ACHN (cell line): ENCODE data around the gene EID2B.

ENCODE experiments used
- DNase-seq: peaks from one replicate; pipeline ENCODE4 v3.0.0-alpha.2; 2015
- in situ Hi-C: cut with HindIII; loops from 2 replicates; pipeline ENCODE4 v1.10.0; 2017; ENCODE audit warnings: low sequenced_read_pairs, low pct_ligation_motif_present, low pct_unique_long_range_greater_than_20kb

The EID2B gene

GRCh38 chr19:39532233-39533002, at the start of gene EID2B:
Gene EID2B (minus strand): TSS chr19:39532852. CDS start chr19:39532802, 50 bp downstream.
- in situ Hi-C loops = no loop called here
- peak; percentile 92 for DNase-seq

DNA sequence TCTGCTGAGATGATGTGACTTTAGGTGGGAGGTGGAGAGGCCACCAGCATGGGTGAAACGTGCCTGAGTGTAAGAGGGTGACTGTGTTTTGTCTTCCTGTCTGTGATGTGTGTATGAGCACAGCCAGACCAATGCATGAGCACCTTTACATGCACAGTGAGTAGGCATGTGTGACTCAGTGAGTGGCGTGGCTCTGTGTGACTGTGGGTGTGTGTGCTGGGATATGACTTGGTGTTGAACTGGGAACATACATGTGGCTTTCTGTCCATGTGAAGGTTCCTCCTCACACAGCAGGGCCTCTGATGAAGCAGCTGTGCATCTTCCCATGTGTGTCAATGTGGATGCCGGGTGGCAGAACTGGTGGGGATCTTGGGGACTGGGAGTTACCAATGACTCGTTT, 49.8 kb upstream of the EID2B start:
- in situ Hi-C loops = no loop called here
- DNase-seq = no peak

DNA sequence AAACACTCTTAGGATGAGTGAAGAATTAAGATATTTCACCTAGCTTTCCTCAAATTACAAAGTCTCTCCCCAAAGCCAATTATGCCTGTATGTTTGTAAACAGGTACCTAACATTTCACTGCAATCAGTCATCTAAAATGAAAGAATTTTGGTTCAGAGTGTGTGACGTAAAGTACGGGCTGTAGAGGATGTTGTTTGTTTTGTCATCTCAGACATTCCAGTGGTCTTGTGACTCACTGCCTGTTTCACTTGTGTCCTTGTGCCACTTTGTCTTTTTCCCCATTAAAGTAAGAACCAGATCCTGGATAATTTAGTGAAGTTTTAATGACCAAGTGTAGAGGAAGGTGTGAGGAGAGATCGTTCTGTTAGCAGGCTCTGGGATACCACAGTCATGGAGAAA, 36.0 kb upstream of the EID2B start:
- in situ Hi-C loops = no loop called here
- peak; percentile 3 for DNase-seq

GRCh38 chr19:39566064-39566463, 33.4 kb upstream of the EID2B start:
- no peak for DNase-seq
- in situ Hi-C loops = no loop called here

DNA sequence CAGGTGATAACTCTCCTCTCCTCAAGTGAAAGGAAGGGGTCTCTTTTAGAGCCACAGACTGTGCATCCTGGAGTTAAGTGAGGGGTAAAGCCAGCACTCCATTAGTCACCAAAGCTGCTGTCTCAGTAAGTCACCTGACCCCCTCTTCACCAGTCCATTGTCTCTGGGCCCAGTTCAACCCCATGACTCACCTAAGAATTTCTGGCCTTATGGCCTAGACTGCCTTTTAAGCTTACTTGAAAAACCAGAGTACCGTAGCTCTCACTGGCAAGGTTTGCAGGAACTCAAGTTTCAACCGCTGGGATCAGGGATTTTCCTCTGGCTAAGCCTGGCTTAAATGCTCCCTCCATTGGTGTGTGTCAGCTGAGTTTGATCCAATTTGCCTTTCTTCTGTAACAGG, 30.8 kb upstream of the EID2B start:
- in situ Hi-C loops = no loop called here
- peak; percentile 72 for DNase-seq

DNA sequence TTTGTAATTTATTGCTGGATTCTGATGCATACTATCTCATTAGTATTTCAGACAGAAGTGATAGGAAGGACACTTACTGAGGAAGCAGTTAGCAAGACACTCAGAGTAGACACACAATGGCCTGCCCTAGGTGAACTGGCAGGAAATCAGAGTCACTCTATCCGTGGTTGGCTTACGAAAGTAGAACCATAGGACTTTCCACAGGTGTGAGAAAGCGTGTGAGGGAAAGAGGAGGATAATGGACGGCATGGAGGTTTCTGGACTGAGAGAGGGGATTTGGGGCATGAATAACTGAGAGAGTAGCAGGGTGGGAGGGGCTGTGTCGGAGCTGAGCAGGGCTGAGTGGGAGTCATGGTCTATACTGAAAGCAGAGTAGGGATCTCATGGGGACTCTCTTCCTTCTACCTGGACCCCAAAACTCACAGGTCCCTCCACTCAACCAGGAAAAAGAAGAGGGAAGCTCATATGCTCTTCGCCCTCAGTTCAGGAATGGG, 26.0 kb upstream of the EID2B start:
- in situ Hi-C loops = no loop called here
- no peak for DNase-seq

DNA sequence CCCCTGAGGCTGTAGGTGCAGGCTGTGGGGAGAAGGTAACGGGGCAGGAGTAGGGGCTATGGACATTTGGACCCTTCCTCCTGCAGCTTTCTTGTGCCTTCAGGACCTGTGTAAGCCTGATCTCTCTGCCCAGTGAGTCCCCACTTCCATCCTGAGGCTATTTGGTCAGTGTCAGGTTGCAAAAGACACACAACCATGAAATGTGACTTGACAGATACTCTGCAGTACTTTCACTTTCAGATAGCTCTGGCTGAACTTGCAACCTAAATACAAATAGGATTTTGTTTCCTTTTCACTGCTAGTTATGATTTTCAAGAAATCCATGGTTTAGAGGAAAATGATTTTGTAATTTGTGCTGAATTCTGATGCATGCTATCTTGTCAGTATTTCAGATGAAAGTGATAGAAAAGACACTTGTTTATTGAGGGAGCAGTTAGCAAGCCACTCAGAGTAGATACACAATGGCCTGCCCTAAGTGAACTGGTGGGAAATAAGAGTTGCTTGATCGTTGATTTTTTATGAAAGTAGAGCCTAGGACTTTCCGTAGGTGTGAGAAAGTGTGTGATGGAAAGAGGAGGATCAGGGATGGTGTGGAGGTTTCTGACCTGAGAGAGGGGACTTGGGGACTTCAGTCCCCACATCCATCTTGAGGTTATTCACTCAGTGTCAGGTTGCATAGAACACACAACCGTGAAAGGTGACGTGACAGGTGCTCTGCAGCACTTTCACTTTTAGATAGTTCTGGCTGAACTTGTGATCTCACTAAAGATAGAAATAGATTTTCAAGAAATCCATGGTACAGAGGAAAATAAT, 25.4 kb upstream of the EID2B start:
- in situ Hi-C loops = no loop called here
- DNase-seq = no peak

- in situ Hi-C loops = no loop called here
- DNase-seq = no peak
Observed at GRCh38 chr19:39555883-39556282, 23.2 kb upstream of the EID2B start.

GRCh38 chr19:39554701-39555311, 22.2 kb upstream of the EID2B start:
- no peak for DNase-seq
- in situ Hi-C loops = no loop called here

- DNase-seq = no peak
- in situ Hi-C loops = no loop called here
Observed at GRCh38 chr19:39553082-39553652, 20.5 kb upstream of the EID2B start.

DNA sequence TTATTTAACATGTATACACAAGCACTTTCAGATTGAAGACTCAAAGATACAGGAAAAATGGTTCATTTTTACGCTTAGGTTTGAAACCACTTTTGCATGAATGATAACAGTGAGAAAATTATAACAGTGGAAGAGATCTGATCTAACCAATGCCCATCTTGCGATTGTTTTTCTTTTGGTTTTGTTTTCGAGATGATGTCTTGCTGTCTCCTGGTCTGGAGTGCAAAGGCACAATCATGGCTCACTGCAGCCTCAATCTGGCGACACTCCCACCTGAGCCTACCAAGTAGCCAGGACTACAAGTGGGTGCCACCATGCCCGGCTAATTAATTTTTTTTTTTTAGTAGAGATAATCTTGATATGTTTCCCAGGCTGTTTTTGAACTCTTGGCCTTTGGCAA, 17.5 kb upstream of the EID2B start:
- no peak for DNase-seq
- in situ Hi-C loops = no loop called here

DNA sequence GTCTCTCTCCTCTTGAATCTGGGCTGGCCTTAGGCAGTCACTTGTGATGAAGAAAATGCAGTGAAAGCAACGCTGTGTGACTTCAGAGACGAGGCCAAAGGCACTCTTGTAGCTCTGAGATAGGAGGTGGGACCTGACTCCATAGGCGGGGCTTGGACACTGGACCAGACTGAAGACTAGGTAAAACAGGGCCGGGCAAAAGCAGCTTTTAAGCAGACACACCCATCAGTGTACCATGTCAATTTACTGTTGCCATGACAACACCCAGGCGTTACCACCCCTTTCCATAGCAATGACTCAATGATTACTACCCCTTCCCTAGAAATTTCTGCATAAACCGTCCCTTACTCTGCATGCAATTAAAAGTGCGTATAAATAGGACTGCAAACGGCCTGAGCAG, 13.9 kb upstream of the EID2B start:
- DNase-seq = no peak
- in situ Hi-C loops = no loop called here

DNA sequence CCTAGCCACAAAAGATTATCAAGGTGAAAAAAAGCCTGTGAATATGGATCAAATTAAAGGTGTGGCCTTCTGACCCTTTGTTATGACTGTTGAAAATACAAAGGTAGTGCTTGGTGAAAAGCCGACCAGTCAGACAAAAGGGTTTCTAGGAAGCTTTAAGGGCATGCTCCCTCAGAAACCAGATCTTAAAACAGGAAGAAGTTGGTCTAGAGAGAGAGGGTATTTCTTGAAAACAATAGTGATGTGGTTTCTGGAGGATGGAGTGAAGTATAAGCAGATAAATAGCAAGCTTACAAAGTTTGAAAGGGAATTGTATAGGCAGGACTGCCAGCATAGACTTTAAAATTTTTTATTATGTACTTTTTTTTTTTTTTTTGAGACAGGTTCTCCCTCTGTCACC, 12.3 kb upstream of the EID2B start:
- in situ Hi-C loops = no loop called here
- no peak for DNase-seq

DNA sequence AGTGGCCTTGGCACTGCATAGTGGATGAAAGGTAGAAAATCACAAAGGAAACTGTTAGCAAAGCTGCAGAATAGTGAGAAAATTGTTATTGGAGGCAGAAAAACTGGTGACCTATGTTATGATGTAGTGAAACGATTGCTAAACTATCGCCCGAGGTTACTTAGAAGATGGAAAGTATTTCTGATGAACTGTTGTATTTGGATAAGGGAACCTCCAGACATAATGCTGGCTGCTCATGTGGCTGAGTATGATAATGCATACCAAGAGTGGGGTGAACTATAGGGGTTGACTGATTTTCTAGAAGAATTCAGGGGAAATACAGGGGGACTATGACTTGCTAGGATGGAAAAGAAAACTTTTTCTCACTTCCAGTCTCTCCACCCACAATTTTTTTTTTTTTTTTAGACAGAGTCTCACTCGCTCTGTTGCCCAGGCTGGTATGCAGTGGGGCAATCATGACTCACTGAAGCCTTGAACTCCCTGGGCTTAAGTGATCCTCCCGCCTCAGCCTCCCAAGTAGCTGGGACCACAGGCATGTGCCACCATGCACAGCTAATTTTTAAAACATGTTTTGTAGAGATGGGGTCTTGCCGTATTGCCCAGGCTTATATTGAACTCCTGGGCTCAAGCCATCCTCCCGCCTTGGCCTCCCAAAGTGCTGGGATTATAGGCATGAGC, 11.7 kb upstream of the EID2B start:
- in situ Hi-C loops = no loop called here
- DNase-seq = peak; percentile 58

DNA sequence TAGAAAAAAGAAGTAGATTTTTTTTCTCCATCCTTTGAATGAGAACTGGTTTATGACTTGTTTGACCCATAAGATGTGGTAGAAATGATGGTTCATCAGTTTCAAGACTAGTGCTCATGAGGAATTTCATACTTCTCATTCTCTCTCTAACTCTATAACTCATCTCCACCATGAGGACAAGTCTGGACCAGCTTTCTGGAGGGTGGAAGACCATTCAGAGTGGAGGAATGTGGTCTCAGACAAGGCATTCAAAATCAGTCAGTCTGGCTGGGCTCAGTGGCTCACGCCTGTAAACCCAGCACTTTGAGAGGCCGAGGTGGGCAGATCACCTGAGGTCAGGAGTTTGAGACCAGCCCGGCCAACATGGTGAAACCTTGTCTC, 10.8 kb upstream of the EID2B start:
- DNase-seq = no peak
- in situ Hi-C loops = no loop called here

DNA sequence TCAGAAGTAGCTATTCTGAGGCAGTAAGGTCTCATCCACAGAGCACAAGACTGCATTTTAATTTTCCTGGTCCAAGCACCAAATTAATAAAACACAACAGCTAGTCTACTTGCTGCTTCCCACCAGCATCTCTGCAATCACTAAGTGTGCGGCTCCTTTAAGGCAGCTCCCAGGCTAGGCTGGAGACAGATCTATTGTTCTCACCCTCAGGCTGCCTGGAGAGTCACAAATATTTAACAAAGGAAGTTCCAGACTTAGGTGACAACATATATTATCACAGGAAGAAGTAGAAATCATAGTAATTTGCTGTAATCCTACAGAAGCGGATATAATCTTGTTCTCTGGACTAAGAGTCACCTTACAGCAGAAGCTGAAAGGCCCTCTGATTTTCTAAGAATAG, 9.6 kb upstream of the EID2B start:
- no peak for DNase-seq
- in situ Hi-C loops = no loop called here

DNA sequence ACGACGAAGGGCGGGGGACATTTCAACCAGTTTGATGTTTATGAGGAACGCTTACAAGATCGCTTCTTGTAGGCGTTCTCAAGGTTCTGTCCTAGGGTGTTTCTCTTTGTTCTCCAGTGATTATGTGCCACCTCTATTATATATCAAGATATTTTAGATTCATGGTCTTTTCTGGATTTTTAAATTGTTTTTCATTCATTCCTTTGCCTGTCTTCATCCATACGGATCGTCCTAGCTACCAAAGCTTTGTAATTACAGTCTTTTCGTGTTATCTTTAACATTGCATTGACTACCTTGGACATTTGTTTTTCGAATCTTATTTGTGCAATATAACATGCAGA, 7.7 kb upstream of the EID2B start:
- in situ Hi-C loops = no loop called here

DNA sequence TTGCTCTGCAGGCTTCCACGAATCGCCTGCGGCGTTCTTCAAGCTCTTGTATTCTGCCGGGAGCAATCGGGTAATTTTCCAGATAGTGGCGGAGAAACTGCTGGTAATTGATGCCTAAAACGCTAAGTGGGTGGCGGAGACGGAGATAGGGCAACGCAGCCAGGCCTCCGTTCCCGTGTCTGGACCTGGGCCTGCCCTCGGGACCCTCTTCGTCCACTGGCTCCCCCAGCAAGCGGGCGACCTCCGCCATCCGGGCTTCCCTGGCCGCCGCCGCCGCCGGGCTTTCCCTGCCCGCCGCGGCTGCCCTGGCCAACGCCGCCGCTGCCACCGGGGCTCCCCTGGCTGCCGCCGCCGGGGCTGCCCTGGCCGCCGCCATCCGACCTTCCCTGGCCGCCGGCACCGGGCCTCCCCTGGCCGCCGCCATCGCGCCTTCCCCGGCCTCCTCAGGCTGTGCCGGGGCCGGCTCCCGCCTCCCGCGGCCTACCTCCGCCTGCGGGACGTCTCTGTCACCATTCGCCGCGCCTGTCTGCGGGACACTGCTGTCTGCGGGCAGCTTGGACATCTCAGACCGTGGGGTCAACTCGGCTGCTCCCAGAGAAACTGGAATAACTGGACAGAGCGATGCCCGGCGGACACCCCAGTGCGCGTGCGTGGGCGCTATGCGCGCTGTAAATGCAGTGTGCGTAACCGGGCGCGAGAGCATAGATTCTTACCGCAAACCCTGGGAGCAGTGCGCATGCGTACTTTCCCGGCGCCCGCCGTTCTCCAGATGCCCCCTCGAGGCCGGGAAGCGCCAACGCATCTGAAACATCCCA, 7.1 kb upstream of the EID2B start, which contains the start of gene EID2:
EID2 (minus strand) TSS at position 644 of the 815 bp plus-strand sequence; CDS start at position 562, 82 bp downstream.
- in situ Hi-C loops = no loop called here
- DNase-seq = peak; percentile 88

More for the DNA sequence above, 7.7 kb upstream of the EID2B start:
- no peak for DNase-seq
